ENCODE results near the gene PSG1.
"Not testable (repeated sequence)": the region's sequence is repeated elsewhere in the genome, so short reads cannot be mapped to it uniquely, and the experiment has no call there.

PSG1 gene

GRCh38 chr19:42821306-42821977 is 58.1 kb downstream of the PSG1 start:
- not testable (repeated sequence) for DNase-seq (ENCODE audit: low read depth in 2 of 3, low spot score in 1 of 3)

GRCh38 chr19:42819960-42820650 is 59.4 kb downstream of the PSG1 start:
- DNase-seq (ENCODE audit: low read depth in 2 of 3, low spot score in 1 of 3), result not testable (repeated sequence)

- DNase-seq (ENCODE audit: low read depth in 2 of 3, low spot score in 1 of 3), result no peak
Measured at GRCh38 chr19:42816894-42817293, 62.6 kb downstream of the PSG1 start.
